GM11168 (cell line): ENCODE measurements around the gene KCNMA1.

ENCODE experiments used
- in situ Hi-C: fragments of 300-500 bp; cut with MboI; formaldehyde crosslinking; loops from one replicate; pipeline ENCODE4 v1.12.0; 2022; ENCODE audit warnings: low sequenced_read_pairs; ENCODE audit not compliant: unreplicated experiment

The KCNMA1 gene

GRCh38 chr10:77498210-77498609 is 139.4 kb downstream of the KCNMA1 start:
- in situ Hi-C loops, result no loop called here

GRCh38 chr10:77497748-77498147 is 139.9 kb downstream of the KCNMA1 start:
- in situ Hi-C loops, result no loop called here

- in situ Hi-C loops, result no loop called here
Observed at GRCh38 chr10:77496941-77497420, 140.6 kb downstream of the KCNMA1 start.

GRCh38 chr10:77494756-77495541 is 142.7 kb downstream of the KCNMA1 start:
- in situ Hi-C loops, result no loop called here

- in situ Hi-C loops, result no loop called here
Observed at GRCh38 chr10:77494327-77494726, 143.3 kb downstream of the KCNMA1 start.

GRCh38 chr10:77493851-77494261 is 143.8 kb downstream of the KCNMA1 start:
- in situ Hi-C loops, result no loop called here

GRCh38 chr10:77493239-77493806 is 144.3 kb downstream of the KCNMA1 start:
- in situ Hi-C loops, result no loop called here

- in situ Hi-C loops, result no loop called here
Observed at GRCh38 chr10:77492368-77492994, 145.1 kb downstream of the KCNMA1 start.

GRCh38 chr10:77490534-77491314 is 146.9 kb downstream of the KCNMA1 start:
- in situ Hi-C loops, result no loop called here

GRCh38 chr10:77486517-77486916 is 151.1 kb downstream of the KCNMA1 start:
- in situ Hi-C loops, result no loop called here

GRCh38 chr10:77485847-77486246 is 151.8 kb downstream of the KCNMA1 start:
- in situ Hi-C loops, result no loop called here

- in situ Hi-C loops, result no loop called here
Observed at GRCh38 chr10:77482072-77482471, 155.5 kb downstream of the KCNMA1 start.

GRCh38 chr10:77479586-77479985 is 158.0 kb downstream of the KCNMA1 start:
- in situ Hi-C loops, result no loop called here

GRCh38 chr10:77478962-77479359 is 158.6 kb downstream of the KCNMA1 start:
- in situ Hi-C loops, result no loop called here

GRCh38 chr10:77478247-77478961 is 159.2 kb downstream of the KCNMA1 start:
- in situ Hi-C loops, result no loop called here

- in situ Hi-C loops, result no loop called here
Observed at GRCh38 chr10:77475522-77475921, 162.1 kb downstream of the KCNMA1 start.

GRCh38 chr10:77474939-77475338 is 162.7 kb downstream of the KCNMA1 start:
- in situ Hi-C loops, result no loop called here

GRCh38 chr10:77474386-77474785 is 163.2 kb downstream of the KCNMA1 start:
- in situ Hi-C loops, result no loop called here

GRCh38 chr10:77472146-77472545 is 165.5 kb downstream of the KCNMA1 start:
- in situ Hi-C loops, result no loop called here

GRCh38 chr10:77471069-77471536 is 166.5 kb downstream of the KCNMA1 start:
- in situ Hi-C loops, result no loop called here
